Stimulated activated CD4-positive, alpha-beta T cell treated with anti-CD3 and anti-CD28 coated beads, Interleukin-1b, Interleukin-23, amount 100 ng/mL, for 4 hours (primary cell): ENCODE measurements around the gene PACSIN2.

Experiments used
- DNase-seq, 2 donors: peaks; one replicate each; pipeline ENCODE4 v3.0.0-alpha.2; 2020; ENCODE audit warnings: low read depth in 2 of 2

Gene PACSIN2

DNA sequence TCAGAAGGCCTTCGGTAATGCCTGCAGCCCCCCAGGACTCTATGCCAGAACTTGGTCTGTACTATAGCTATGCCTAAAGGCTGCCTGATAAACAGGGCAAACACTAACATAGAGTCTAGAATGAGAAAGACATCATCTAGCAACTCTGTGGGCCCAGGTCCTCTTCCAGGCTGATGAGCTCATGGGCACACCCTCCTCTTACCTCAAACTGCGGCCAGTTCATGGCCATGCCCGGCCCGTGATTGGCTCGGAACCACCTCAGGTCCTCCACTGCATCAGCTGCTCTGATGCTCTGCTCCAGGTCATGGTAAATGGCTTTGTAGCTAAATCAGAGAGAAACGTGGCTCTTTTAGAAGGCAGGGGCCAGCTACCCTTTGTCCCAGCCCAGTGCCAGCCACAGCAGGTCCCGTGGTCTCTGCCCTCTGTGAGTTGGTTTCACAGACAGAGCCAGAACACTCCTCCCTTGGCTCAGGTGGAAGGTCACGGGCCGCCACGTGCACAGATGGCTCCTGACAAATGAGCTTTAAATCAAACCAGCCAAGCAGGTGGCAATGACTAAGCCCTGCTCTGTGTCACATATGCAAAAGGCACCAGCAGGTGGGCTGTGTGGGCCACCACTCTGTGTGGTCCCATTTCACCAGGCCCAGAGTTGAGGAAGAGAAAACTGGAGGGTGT lies 132.8 kb downstream of the PACSIN2 start:
- DNase-seq, result no peak

DNA sequence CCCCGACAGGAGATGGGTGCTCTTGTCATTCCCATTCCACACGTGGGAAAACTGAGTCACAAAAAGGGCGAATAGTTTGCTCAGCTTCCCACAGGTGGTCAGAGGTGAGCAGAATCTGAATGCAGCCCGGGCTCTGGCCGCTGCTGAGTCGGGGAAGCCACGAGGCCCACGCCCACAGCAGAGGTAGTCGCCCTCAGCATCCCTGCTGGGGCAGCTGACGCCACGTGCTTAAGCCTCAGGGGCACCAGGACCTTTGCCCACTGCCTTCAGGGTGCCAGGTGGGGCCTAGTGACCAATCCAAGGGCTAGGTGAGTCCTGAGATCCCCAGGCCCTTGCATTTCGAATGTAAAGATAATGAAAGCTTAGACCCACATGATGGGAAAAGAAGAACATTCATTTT lies 133.7 kb downstream of the PACSIN2 start:
- DNase-seq, result no peak

DNA sequence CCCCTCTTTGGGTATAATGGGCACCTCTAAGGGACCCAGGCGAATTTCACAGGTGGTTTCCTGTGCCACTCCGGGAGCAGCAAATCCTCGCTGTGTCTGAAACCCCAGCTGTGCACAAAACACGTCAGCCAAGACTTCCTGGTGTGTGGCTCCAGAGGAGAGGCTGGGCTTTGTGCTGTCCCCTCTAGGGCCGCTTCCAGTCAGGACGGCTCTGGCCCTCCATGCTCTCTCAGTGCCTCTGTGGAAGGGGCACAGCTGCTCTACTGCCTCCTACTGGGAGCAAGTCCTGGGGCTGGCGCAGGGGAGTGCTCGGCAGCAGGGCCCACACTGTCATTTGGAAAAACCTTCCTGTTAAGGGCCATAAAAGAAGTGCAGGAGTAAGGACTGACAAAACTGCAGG lies 134.1 kb downstream of the PACSIN2 start:
- DNase-seq, result no peak

DNA sequence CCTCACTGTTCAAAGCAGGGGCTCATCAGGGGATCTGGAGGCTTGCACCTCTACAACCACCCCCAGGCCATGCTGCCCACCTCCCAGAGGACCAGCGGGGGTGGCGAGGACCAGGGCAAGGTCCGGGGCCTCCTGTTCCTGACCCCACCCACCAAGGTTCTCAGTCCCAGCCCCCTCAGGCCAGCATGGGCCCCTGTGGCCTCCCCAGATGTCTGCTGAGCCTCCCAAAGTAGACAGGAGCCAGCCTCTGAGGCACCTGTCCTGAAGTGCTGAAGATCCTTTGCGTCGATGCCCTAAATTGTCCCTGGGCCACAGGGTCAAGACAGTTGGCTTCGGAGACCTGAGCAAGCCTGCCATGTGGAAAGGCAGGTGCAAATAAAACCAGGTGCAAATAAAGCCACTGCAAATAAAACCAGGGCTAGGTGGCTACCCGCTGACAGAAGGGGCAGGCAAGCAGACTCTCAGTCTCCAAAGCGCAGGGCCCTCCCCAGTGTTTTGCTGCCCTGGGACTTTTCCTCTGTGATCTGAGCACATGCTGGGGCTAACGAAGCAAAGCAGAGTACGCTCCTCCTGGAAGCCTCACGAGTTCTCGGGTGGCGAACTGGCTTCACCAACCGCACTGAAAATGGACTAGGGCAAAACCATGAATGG lies 135.5 kb downstream of the PACSIN2 start:
- no peak for DNase-seq

DNA sequence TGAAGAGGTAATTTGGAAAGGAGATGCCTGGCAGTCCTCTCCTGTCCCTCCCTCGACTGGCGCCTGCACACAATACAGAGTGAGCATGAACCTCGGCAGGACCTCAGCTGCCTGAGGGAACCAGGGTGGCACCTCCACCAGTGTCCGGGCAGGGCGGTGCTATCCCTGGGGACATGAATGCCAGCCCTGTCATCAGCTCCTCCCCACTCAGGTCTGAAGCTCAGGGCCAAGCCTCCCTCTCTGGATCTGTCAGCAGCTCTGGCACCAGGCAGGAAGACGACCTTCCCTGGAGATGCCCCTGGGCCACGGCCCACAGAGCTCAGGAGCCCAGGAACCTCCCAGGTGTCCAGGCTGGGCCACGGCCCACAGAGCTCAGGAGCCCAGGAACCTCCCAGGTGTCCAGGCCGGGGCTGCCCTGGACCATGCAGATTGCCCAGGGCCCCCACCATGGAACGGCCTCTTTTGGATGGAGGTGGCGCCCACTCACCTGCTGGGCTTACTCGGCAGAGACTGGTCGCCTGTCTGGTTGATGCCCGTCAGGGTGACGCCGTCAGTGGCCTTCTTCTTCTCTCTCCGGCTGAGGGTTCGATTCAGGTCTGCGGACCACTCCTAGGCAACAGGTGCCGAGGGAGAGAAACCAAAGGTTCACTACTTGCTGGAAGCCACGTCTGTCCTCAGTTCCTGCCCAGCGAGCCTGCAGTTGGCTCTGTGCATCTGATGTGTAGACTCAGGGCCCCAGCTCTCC lies 136.2 kb downstream of the PACSIN2 start:
- no peak for DNase-seq

DNA sequence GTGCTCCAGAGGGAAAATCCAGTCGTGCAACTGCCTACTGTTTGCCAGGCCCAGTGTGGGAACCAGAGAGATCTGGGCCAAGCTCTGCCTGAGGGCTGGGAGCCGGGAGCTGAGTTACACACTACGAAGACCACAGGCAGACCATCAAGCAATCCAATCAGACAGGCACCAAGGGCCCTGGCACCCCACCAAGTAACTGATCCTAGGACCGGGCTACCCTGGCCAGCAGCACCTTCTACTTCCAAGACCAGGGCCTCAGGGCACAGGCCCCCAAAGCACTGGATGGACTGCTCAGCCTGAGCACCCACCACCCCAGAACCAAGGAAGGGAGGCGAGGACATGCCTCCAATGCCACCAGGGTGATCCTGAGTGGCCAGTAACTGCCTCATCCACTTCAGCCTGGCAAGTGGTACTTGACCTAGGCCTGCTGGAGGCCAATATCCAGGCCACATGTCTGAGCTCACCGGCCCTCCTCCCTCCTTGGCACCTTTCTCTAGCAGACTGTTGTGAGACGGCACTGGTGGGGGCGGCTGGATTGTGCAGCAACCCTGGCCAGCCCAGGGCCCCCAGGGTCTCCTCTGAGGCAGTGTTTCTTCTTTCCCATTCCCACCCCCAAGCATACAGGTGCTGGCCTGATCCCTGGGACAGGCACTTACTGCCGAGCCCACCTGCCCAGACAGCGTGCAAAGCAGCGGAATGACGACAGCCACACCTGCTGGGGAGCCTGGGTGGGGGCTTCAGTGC lies 137.2 kb downstream of the PACSIN2 start:
- no peak for DNase-seq

DNA sequence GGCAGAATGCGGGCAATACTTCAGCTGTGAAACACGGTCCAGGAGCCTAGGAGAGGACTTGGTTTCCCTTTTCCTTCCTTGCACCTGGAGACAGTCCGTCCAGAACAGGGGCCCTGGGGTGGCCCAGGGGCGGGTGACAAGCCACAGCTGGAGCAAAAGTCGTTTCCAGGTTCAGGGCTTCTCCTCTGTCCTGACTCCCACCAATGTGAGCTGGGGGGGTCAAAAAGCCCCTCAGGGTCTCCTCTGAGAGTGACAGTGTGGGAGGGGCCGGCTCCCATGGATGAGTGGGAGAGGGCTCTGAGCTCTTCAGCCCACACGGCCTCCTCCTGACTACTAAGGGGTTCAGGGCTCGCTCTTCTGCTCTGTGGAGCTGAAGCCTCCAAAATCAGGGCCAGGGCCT lies 137.8 kb downstream of the PACSIN2 start:
- no peak for DNase-seq

DNA sequence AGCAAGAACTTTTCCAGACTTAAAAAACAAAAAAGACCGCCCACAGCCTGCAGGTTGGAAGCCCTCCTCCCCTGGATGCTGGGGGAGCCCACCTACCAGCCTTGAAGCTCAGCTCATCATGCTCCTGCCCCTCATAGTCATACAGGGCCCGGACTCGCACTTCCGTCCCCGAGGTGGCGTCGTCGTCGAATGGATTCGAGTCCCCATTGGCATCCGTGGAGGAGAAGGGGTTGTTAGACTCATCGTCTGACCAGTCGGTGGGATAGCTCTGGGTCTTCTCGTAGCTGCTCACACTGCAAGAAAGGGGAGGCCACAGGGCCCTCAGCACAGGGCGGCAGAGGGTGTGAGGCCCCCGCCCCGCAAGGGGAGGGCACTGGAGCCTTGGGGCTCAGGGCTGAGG lies 138.9 kb downstream of the PACSIN2 start:
- DNase-seq, result no peak

DNA sequence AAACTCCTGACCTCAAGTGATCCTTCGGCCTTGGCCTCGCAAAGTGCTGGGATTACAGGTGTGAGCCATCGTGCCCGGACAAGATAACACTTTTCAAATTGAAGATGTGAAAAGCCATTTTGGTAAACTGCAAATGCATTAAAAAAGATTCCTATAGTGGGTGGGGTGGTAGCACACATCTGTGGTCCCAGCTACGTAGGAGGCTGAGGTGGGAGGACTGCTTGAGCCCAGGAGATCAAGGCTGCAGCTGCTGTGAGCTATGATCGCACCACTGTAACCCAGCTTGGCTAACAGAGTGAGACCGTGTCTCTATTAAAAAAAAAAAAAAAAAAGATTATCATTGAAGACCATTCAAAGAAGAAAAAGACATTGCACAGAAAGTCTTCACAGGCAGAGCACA lies 140.9 kb downstream of the PACSIN2 start:
- no peak for DNase-seq

DNA sequence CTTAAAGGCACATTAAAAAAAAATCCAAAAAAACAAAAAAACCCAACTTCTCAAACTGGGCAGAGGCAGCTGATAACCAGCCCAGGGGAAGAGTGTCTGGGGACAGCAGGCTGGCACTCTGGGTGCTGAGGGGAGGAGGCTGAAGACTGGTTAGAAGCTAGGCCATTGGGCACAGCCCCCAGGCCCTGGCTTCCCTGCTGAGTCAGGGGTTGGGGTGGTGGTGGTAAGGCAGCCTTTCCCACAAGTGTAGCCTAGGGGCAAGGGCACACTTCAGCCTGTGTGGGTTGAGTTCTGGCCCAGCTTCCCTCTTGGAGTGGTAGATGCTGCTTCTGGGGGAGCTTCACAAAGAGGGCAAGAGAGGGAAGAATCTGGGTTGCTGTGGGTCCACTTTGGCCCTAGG lies 141.6 kb downstream of the PACSIN2 start:
- no peak for DNase-seq

DNA sequence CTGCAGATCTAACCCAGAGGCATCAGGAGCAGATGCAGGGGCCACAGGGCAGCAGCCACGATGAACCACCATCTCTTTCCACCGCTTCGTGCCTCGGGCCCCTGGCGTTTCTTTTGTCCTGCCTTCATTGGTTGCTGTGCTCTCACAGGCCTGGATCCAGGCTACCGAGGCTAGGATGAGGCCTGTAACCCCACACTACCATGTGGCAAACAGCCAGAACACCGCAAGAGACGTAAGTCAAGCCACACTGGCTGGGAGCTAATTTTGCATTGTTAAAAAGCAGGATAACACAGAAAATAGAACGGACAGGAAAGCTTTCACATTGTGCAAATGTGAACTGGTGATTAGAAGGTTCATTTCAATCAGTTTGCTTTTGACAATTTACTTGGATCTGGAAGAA lies 142.1 kb downstream of the PACSIN2 start:
- no peak for DNase-seq

DNA sequence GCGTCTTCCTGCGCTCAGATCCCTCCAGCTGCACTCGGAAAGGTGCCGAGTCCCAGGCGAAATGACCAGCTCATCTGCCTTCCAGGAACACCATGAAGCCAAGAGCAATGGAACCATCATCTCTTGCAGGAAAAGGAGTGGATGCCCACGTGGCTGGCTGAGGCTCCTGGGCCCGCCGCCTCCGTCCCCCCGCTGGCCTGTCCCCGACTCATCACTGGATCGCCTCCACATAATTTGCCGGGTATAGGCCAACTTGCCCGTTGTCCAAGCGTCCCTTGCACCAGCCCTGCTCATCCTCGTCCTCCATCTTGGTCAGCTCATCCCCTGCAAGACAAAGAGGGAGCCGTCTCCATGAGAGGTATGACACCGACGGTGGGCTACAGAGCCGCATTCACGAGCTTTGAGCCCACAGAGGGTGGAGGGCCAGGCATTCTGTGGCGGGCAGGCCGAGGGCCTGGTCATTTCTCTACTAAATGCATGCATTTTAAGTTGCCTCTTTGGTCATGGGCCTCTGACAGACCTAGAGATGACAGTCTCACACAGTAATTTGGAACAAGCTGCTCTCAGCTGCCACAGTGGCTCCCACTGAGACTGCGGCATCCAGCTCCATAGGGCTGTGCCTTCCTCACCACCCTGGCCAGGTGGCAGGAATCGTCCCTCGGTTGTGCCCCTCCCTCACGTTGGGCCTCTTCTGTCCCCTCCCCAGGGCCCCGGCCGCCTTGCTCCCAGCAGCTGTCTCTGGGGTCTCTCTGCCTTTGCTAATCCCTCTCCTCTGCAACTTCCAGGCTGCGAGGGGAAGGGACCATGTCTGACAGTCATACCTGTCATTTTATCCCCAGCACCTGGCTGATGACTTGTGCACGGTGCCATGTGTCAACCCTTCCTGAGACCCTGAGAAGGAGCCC lies 143.6 kb downstream of the PACSIN2 start:
- DNase-seq, result no peak

DNA sequence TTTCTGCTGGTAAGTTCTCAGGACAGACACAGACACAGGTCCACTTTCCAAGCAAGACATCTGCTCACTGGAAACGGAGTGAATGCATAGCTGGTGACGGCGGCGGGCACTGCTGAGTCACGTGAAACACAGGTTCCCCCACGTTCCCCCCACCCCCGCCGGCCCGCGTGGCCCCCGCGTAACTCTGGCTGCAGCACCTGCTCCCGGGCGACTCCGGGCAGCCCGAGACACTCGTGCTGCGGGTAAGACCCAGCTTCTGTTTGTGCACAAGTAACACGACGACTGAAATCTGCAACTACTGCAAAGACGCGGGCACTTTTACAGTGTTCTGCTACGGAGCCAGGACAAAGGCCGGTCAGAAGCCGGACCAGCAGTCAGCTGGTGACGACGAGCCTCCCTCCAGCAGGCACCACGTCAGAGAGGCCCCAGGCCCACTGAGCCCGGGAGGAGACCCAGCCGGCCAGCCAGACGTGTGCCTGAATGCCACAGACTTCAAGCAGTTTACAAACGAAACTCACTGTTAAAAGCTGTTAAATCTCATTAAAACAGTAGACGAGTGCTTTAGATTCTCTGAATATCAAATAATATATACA lies 145.0 kb downstream of the PACSIN2 start:
- DNase-seq, result no peak

DNA sequence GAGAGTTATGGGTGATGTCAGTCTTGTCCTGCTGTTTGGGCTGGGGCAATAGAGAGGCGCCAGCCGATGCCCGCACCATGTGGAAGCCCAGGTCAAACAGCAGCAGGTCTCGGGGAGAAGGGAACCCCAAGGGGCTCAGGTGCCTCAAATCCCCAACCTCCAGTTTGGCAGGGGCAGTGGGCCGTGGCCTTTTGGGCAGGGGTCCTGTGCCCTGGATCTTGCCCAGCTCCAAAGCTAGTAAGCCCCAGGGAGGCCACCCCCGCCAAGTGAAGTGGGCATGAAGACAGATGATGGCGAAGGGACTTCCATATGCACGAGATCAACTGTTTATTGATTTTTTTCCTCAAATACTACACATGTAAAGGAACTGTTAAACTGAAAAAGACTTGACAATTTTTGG lies 145.5 kb downstream of the PACSIN2 start:
- no peak for DNase-seq

DNA sequence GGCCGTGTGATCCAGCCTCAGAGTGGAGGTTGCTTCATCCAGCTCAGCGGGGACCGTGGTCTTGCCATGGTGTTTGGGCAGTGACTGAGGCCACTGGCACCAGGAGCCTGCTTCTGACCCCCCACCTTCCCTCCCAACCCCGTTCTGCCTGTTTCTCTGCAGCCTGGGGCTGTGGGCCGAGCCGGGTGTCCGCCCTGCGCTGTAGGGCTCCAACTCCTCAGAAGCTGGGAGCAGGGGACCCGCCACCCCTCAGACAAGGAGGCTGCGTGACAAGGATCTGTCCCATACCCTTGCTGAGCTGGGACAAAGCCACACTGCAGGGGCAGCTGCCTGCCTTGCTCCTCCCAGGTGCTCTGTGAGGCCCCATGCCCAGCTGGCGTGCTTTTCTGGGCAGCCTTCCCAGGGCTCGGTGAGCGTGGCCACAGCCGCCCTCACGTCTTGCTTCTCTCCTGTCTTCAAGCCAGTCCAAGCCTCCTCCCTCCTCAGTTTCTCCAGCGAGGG lies 146.1 kb downstream of the PACSIN2 start:
- no peak for DNase-seq

DNA sequence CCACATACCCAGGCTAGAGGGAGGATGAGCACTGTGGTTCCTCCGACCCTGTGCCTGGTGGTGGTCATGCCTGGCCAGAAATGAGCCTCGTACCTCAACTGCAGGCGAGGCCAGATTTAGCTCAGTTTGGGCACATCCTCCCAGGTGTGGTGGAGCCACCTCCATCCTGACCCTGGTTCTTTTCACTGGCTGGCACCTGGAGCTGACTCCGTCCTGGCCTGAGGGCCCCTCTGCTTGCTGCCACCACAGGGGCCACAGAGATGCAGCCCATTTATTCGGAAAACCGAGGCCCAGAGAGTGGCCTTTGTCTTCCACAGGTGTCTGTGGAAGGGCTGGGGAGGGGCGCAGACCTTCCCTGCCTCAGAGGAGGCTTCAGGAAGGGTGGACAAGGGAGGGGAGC lies 148.8 kb downstream of the PACSIN2 start:
- no peak for DNase-seq

DNA sequence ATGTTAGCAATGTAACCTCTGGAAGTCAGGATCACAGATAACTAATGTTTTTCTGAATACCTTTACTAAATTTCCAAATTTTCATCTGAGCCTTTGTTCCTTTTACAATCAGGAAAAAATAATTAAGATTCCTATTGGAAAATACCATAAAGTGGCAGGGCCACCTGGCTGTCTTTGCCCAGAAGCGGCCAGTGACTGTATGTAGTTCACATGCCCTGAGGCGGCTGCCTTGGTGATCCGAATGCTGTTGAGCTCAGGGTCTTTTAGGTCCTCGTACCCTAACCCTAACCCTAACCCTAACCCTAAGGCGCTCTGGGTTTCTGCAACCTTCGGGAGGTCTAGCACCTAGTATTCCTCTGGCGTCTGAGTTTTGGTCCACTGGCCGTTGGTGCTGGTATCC lies 149.4 kb downstream of the PACSIN2 start:
- no peak for DNase-seq

DNA sequence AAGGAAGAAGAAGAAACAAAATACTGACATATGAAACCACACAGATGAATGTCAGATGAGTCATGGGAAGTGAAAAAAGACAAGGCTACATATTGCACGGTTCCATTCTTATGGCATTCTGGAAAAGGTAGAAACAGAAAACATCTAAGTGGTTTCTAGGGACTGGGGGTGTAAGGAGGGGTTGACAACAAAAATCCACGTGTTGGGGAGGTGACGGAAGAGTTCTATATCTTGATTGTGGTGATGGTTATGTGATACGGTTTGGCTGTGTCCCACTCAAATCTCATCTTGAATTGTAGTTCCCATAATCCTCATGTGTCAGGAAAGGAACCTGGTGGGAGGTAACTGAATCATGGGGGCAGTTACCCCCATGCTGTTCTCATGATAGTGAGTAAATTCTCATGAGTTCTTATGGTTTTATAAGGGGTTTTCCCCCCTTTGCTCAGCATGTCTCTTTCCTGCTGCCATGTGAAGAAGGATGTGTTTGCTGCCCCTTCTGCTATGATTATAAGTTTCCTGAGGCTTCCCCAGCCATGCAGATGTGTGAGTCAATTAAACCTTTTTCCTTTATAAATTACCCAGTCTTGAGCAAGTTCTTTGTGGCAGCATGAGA lies 151.5 kb downstream of the PACSIN2 start:
- peak in 1 of 2 donors; percentile 30 for DNase-seq

DNA sequence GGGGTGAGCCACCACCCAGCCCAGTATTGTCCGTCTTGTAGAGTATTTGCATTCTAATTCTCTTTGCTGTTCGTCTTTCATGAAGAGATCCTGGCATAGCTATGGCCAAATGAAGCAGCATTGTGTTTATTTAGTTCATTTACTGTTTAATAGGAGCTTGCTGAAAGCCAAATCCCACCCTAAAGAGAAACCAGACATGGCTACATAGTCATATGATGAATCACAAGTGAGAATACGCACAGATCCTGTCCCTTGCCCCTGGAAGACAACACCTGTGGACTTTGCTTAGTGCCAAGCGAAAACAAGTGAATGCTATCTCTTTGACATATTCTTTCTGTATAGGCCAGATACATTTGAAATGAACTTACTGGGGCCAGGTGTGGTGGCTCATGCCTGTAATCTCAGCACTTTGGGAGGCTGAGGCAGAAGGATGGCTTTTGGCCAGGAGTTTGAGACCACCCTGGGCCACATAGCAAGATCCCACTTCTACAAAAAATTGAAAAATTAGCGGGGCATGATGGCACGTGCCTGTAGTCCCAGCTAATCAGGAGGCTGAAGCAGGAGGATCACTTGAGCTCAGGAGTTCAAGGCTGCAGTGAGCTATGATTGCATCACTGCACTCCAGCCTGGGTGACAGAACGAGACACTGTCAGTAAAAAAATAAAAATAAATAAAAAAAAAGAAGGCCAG lies 152.8 kb downstream of the PACSIN2 start:
- DNase-seq, result no peak

DNA sequence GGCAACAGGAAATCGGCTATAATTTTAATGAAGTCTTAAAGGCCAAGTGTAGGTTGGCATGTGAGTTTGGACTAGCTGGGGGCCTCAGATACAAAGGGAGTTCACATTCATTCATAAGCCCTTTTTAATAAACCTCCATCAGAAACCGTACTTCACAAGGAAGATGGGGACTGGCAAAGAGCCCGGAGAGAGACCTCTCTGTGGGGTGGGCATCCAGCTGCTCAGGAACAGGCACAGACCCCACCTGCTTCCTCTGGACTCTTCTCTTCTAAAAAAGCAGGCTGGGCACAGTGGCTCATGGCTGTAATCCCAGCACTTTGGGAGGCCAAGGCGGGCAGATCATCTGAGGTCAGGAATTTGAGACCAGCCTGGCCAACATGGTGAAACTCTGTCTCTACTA lies 154.0 kb downstream of the PACSIN2 start:
- DNase-seq, result no peak
